Esophagus squamous epithelium (tissue), 5 donors: Measurements from ENCODE around the gene TSC1. TPM values are rescaled to one million over a fixed set of nuclear protein-coding genes. Genes with fewer than 3 reads are reported as not detected.
"Not testable (repeated sequence)": the region's sequence is repeated elsewhere in the genome, so short reads cannot be mapped to it uniquely, and the experiment has no call there.

ENCODE experiments used
- DNase-seq: peaks from one replicate; lab custom pipeline; 2025; lab: John Stamatoyannopoulos, UW
- H3K27ac ChIP-seq, 4 donors: fragments of 200-600 bp; sonication (generic); one replicate each; pipeline ENCODE4 v1.5.1; 2016 to 2019; ENCODE audit warnings: mild to moderate bottlenecking in 1 of 4
- H3K27me3 ChIP-seq, 4 donors: fragments of 200-600 bp; sonication (generic); 1 replicate in 3 of 4; 2 replicates in 1 of 4; pipeline versions ENCODE4 v1.5.1 to v1.6.0; 2017 to 2021; ENCODE audit warnings: antibody characterized with exemption in 1 of 4
- H3K36me3 ChIP-seq, 3 donors: fragments of 200-600 bp; sonication (generic); one replicate each; pipeline ENCODE4 v1.5.1; 2016 to 2019
- H3K4me1 ChIP-seq, 3 donors: fragments of 200-600 bp; sonication (generic); one replicate each; pipeline ENCODE4 v1.5.1; 2017 to 2019
- H3K4me3 ChIP-seq, 4 donors: fragments of 200-600 bp; sonication (generic); 1 replicate in 3 of 4; 2 replicates in 1 of 4; pipeline ENCODE4 v1.5.1; 2016 to 2019; ENCODE audit warnings: mild to moderate bottlenecking in 2 of 4, moderate library complexity in 1 of 4
- H3K9me3 ChIP-seq, 3 donors: fragments of 200-600 bp; sonication (generic); one replicate each; pipeline ENCODE4 v1.5.1; 2016 to 2019
- POLR2A ChIP-seq, 4 donors: fragments of 450-650 bp; IDR thresholded peaks; one replicate each; pipeline ENCODE4 v1.6.1; 2017; ENCODE audit warnings: antibody characterized with exemption in 4 of 4, mild to moderate bottlenecking in 4 of 4, moderate library complexity in 3 of 4
- WGBS, 2 donors: methylation state at CpG; one replicate each; pipeline ENCODE4 v1.1.5; 2018; 5-methylcytosine and 5-hydroxymethylcytosine counted together
- intact Hi-C: fragments of 100-400 bp; cut with DNase I; formaldehyde crosslinking; loops from one replicate; pipeline ENCODE4 v1.15.0; 2022
- total RNA-seq, 4 donors: library from RNA; depleted of rRNA; stranded (reverse); fragments of >200 nt; gene quantifications; one replicate each; pipeline ENCODE4 v1.1.0, GENCODE V29; 2016
- TF ChIP-seq, protein P1 (sequence below), 6 experiments: fragments of 450-650 bp in 4 of 6; fragments of 200-600 bp in 2 of 6; sonication (generic) in 2 of 6; IDR thresholded peaks; one replicate each; pipeline ENCODE4 v1.5.1; 2016 to 2019; ENCODE audit warnings: antibody characterized with exemption in 6 of 6, mild to moderate bottlenecking in 4 of 6, moderate library complexity in 4 of 6
- donor health status: DM: yes; HTN: yes; CAD: no.

The TSC1 gene
- total RNA-seq, 4 donors from 2014 or later, result 18.8 to 38.7 (median 25.7) TPM

DNA sequence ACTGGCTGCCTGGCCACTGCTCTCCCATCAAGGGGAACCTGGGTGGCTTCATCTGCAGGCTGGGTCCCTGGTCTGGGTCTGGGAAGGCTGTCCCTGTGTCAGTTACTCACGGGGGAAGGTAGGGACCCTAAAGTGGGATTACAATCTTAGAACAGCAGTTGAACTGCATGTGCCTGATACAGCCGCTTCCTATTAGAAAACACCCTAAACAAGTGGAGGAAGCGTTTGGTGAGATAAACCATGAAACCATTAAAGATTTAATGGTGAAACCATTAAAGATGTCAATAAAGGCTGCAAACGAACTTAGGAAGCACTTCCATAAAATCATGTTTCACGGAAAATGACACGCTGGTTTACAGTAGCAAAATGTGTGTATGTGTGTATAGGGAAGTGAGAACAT, 31.5 kb upstream of the TSC1 start:
- Histone ChIP-seq H3K27me3 (peaks cover 0 to 85% (median 7%) of the 10 kb centered on the region in 4 donors), H3K4me1 (peaks cover 0 to 23% (median 8%) of the 10 kb centered on the region in 3 donors), H3K36me3 (no peaks in the 10 kb centered on the region), H3K9me3 (no peaks in the 10 kb centered on the region), H3K4me3 (no peak overlapping the region), H3K27ac (no peak overlapping the region)
- TF ChIP-seq, protein P1, sequence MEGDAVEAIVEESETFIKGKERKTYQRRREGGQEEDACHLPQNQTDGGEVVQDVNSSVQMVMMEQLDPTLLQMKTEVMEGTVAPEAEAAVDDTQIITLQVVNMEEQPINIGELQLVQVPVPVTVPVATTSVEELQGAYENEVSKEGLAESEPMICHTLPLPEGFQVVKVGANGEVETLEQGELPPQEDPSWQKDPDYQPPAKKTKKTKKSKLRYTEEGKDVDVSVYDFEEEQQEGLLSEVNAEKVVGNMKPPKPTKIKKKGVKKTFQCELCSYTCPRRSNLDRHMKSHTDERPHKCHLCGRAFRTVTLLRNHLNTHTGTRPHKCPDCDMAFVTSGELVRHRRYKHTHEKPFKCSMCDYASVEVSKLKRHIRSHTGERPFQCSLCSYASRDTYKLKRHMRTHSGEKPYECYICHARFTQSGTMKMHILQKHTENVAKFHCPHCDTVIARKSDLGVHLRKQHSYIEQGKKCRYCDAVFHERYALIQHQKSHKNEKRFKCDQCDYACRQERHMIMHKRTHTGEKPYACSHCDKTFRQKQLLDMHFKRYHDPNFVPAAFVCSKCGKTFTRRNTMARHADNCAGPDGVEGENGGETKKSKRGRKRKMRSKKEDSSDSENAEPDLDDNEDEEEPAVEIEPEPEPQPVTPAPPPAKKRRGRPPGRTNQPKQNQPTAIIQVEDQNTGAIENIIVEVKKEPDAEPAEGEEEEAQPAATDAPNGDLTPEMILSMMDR (IDR thresholded peaks at IDR 0.05), result no peak
- TF ChIP-seq POLR2A (IDR thresholded peaks at IDR 0.05), result no peak
- no peak for DNase-seq
- intact Hi-C loops, result loop anchor here (10.0 kb wide), 1 partner anchor 71 kb away; no protein-coding TSS in a partner anchor
- 57 to 68% methylated on average over 5 to 6 of the region's 6 CpGs for WGBS, 2 donors

DNA sequence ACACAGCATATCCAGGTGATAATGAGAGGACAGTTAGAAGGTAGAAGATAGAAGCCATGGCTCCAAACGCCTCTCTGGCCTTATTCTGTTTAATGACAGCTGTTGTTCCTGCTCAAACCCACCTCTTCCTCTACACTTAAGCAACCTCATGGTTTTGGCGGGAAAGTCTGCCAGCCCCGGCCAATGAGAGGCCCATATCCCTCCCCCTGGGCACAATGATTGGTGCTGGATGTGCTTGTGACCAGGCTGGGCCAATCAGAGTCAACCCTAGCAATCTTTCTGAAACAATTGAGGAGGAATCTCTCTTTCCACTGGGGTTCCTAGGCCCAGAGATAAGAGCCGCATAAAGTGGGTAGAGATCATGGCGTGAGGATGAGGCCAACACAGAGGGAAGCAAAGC, 29.3 kb upstream of the TSC1 start:
- no peak for TF ChIP-seq POLR2A (IDR thresholded peaks at IDR 0.05)
- TF ChIP-seq, protein P1 (IDR thresholded peaks at IDR 0.05), result no peak
- Histone ChIP-seq H3K27me3 (peaks cover 0 to 81% (median 4%) of the 10 kb centered on the region in 4 donors), H3K4me3 (no peak overlapping the region), H3K9me3 (no peaks in the 10 kb centered on the region), H3K4me1 (peaks cover 0 to 21% (median 8%) of the 10 kb centered on the region in 3 donors), H3K36me3 (no peaks in the 10 kb centered on the region), H3K27ac (no peak overlapping the region)
- DNase-seq, result no peak
- 82 to 94% methylated on average over 5 of the region's 5 CpGs for WGBS, 2 donors
- intact Hi-C loops, result loop anchor here (10.0 kb wide), 1 partner anchor 69 kb away; no protein-coding TSS in a partner anchor

DNA sequence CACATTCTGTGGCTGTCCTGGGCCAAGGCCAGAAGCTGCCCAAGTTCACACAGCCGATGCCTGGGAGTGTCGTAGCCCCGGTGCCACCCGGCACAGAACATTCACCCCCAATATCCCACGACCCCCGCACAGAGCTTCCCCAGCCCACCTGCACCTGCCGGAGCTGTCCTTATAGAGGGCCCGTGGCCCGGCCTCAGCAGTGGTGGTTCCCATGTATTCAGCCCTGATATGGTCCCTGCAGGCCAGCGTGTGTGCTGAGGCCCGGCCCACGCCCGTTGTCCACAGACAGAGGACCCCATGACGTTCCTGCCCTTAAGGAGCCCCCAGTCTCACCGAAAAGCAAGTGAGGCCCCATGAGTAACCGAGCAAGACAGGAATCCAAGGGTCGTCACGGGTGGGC, 28.8 kb upstream of the TSC1 start:
- Histone ChIP-seq H3K4me1 (peaks cover 0 to 16% (median 7%) of the 10 kb centered on the region in 3 donors), H3K27ac (no peak overlapping the region), H3K9me3 (no peaks in the 10 kb centered on the region), H3K36me3 (no peaks in the 10 kb centered on the region), H3K27me3 (peaks cover 0 to 79% (median 1%) of the 10 kb centered on the region in 4 donors), H3K4me3 (no peak overlapping the region)
- DNase-seq, result no peak
- no peak for TF ChIP-seq POLR2A (IDR thresholded peaks at IDR 0.05)
- TF ChIP-seq, protein P1 (IDR thresholded peaks at IDR 0.05), result no peak
- intact Hi-C loops, result loop anchor here (10.0 kb wide), 1 partner anchor 68 kb away; no protein-coding TSS in a partner anchor
- WGBS, 2 donors, result 80 to 100% methylated on average over 1 to 2 of the region's 18 CpGs

DNA sequence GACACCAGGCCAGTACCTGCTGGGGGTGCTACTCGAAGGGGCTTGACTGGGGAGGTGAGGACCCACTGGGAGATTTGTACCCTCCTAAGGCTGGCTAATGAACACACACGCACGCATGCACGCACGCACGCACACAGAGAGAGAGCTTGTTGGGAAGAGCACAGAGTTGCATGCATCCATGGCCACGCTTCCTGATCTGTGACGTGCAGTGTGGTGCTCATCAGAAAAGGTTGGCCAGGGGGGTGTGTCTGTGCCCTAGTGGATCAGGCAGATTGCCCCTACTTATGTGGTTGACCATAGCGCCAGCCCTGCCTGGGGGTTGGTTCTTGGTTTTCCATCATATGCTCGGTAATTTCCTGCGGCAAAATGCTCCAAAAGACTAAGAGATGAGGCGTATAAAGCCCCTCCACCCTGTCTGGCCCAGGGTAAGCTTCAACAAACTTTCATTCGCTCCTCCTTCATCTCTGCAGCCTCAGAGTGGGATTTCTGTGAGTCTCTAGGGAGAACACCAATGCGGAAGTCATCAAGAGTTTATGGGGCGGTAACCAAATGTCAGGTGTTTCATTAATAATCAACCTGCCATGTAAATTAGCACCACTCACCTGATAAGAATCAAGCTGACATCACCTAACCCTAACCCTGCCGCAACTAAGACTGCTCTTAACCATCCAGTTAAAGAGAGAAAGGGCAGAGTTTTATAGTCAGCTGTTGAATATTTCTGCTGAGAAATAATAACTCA, 26.1 kb upstream of the TSC1 start:
- H3K27me3 ChIP-seq, result peaks cover 0 to 61% (median 0%) of the 10 kb centered on the region in 4 donors
- peaks cover 0 to 9% (median 3%) of the 10 kb centered on the region in 3 donors for H3K4me1 ChIP-seq
- WGBS, 2 donors, result 88 to 89% methylated on average over 9 to 10 of the region's 16 CpGs
- H3K36me3 ChIP-seq, result no peaks in the 10 kb centered on the region
- H3K27ac ChIP-seq, result no peak overlapping the region
- H3K9me3 ChIP-seq, result no peaks in the 10 kb centered on the region
- intact Hi-C loops, result loop anchor here (10.0 kb wide), 1 partner anchor 66 kb away; no protein-coding TSS in a partner anchor
- no peak for DNase-seq
- TF ChIP-seq, protein P1 (IDR thresholded peaks at IDR 0.05), result no peak
- no peak for TF ChIP-seq POLR2A (IDR thresholded peaks at IDR 0.05)
- H3K4me3 ChIP-seq, result no peak overlapping the region

DNA sequence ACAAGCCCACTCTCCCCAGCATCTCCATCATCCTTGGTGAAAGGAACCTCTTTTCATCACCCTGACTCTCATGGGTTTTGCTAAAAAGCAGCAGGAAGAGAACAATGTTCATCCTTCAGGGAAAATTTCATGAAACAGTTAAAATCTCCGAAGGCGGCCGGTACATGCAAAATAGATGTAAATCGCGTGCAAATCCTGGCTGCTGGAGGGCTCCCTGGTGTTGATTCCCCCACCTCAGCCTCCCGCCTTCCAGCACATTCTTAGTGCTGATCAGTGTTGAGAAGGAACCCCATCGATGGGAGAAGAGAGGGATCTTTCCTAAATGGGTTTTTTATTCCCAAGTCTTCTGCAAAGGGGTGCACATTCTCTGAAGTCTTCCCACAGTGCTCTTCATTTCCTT, 25.4 kb upstream of the TSC1 start:
- no peak for TF ChIP-seq POLR2A (IDR thresholded peaks at IDR 0.05)
- TF ChIP-seq, protein P1 (IDR thresholded peaks at IDR 0.05), result no peak
- no peaks in the 10 kb centered on the region for H3K9me3 ChIP-seq
- peaks cover 0 to 58% (median 0%) of the 10 kb centered on the region in 4 donors for H3K27me3 ChIP-seq
- no peaks in the 10 kb centered on the region for H3K36me3 ChIP-seq
- no peak overlapping the region for H3K4me3 ChIP-seq
- WGBS, 2 donors, result 61 to 66% methylated on average over 7 of the region's 7 CpGs
- DNase-seq, result no peak
- peaks cover 0 to 9% (median 3%) of the 10 kb centered on the region in 3 donors for H3K4me1 ChIP-seq
- H3K27ac ChIP-seq, result no peak overlapping the region
- intact Hi-C loops, result loop anchor here (10.0 kb wide), 1 partner anchor 65 kb away; no protein-coding TSS in a partner anchor

DNA sequence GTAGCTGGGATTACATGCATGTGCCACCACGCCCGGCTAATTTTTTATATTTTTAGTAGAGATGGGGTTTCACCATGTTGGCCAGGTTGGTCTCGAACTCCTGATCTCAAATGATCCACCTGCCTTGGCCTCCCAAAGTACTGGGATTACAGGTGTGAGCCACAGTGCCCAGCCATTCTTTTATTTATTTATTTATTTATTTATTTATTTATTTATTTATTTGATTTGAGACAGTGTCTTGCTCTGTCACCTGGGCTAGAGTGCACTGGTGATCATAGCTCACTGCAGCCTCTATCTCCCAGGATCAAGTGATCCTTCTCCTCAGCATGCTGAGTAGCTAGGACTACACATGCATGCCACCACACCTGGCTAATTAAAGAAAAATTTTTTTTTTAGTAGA, 23.5 kb upstream of the TSC1 start:
- H3K27me3 ChIP-seq, result peaks cover 0 to 58% (median 0%) of the 10 kb centered on the region in 4 donors
- H3K4me1 ChIP-seq, H3K4me3 ChIP-seq, DNase-seq, intact Hi-C loops, H3K36me3 ChIP-seq, H3K9me3 ChIP-seq, H3K27ac ChIP-seq: not testable (repeated sequence)
- 81 to 92% methylated on average over 3 of the region's 3 CpGs for WGBS, 2 donors
